ENCODE data around the gene HMGCL.

GRCh38 chr1:23763041-23763577, 62.1 kb downstream of the HMGCL start:
- no peak for TF ChIP-seq CTCF (conservative IDR thresholded peaks at IDR 0.05)
- no peak for TF ChIP-seq ZFX (IDR thresholded peaks at IDR 0.05)
